Measurements from ENCODE around the gene PLCG2.

- no peak for TF ChIP-seq POLR2AphosphoS5 (IDR thresholded peaks at IDR 0.05; ENCODE audit: insufficient read depth in 1 of 2, low read depth in 1 of 2)
- TF ChIP-seq, protein P1, sequence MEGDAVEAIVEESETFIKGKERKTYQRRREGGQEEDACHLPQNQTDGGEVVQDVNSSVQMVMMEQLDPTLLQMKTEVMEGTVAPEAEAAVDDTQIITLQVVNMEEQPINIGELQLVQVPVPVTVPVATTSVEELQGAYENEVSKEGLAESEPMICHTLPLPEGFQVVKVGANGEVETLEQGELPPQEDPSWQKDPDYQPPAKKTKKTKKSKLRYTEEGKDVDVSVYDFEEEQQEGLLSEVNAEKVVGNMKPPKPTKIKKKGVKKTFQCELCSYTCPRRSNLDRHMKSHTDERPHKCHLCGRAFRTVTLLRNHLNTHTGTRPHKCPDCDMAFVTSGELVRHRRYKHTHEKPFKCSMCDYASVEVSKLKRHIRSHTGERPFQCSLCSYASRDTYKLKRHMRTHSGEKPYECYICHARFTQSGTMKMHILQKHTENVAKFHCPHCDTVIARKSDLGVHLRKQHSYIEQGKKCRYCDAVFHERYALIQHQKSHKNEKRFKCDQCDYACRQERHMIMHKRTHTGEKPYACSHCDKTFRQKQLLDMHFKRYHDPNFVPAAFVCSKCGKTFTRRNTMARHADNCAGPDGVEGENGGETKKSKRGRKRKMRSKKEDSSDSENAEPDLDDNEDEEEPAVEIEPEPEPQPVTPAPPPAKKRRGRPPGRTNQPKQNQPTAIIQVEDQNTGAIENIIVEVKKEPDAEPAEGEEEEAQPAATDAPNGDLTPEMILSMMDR (IDR thresholded peaks at IDR 0.05), result no peak
Observed at GRCh38 chr16:81790830-81791435, 11.8 kb downstream of the PLCG2 start.
